ENCODE results near the gene XKR8. TPM values are rescaled to one million over a fixed set of nuclear protein-coding genes. Genes with fewer than 3 reads are reported as not detected.

The XKR8 gene
- total RNA-seq, 120 experiments from 2014 or later: 2.3 to 13.1 (median 5.5) TPM

Other genes with a start within 250 kb of the XKR8 start
- 10 to 100 TPM in 117 of 120 experiments, 1 to 10 TPM in 3; 8.3 to 24.0 (median 15.8) TPM for gene FAM76A, start 234.0 kb upstream of the XKR8 start, total RNA-seq
- gene STX12, start 186.8 kb upstream of the XKR8 start, total RNA-seq: 100 to 1,000 TPM in 21 of 120 experiments, 10 to 100 TPM in 99; 52.3 to 114 (median 91.1) TPM
- gene PPP1R8, start 129.2 kb upstream of the XKR8 start, total RNA-seq: 10 to 100 TPM; 26.5 to 47.0 (median 34.4) TPM
- 10 to 100 TPM in 119 of 120 experiments, 1 to 10 TPM in 1; 9.2 to 62.4 (median 20.7) TPM for gene THEMIS2, start 87.4 kb upstream of the XKR8 start, total RNA-seq
- gene RPA2, start 45.4 kb upstream of the XKR8 start, total RNA-seq: 10 to 100 TPM; 22.6 to 58.6 (median 33.9) TPM
- 1 to 10 TPM in 57 of 120 experiments, under 1 TPM in 60, not detected in 3; 0.28 to 2.8 (median 0.98) TPM for gene SMPDL3B, start 25.0 kb upstream of the XKR8 start, total RNA-seq
- 10 to 100 TPM; 16.8 to 32.3 (median 23.9) TPM for gene EYA3, start 128.6 kb downstream of the XKR8 start, total RNA-seq
- 1 to 10 TPM in 118 of 120 experiments, under 1 TPM in 2; 0.76 to 9.2 (median 3.8) TPM for gene PTAFR, start 216.7 kb downstream of the XKR8 start, total RNA-seq